ENCODE results near the gene C10orf53. TPM values are rescaled to one million over a fixed set of nuclear protein-coding genes. Genes with fewer than 3 reads are reported as not detected.

C10orf53 gene
- polyA plus RNA-seq, 3 donors: not detected

DNA sequence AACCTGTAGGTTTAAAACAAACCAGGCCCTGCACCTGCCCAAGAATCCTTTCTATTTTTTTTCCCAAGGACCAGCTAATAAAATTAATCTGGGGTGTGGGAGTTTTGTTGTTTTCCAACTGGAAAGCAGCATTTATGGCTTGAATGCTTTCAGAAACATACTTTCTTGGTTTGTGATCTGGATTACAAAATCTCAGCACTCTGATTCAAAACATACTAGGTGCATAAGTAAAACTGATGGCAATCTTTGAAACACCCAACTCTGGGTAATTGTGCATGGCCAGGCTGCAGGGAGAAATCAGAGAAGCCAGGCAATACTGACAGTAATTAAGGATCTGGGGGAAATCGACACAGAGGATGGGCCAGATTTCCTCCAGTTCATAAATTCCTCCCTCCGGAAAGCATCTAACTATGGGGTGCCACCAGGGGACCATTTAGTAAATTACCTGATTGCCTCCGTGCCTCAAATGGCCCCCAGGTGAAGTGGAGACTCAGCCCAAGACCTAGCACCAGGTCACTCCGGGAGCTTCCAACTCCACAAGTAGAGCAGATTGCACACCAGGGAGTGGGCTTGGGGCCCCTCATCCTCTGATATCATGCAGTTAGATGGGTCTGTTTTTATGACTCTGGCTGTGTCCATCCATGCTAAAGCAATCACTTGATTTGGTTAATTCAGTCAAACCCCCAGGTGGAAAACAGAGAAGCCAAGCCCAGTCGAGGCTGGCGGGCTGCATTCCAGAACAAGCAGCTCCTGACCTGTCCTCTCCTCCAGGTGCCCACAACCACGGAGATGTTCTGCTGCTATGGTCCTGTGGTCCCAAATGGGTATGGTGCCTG, 15.2 kb upstream of the C10orf53 start:
- TF ChIP-seq, protein P1, sequence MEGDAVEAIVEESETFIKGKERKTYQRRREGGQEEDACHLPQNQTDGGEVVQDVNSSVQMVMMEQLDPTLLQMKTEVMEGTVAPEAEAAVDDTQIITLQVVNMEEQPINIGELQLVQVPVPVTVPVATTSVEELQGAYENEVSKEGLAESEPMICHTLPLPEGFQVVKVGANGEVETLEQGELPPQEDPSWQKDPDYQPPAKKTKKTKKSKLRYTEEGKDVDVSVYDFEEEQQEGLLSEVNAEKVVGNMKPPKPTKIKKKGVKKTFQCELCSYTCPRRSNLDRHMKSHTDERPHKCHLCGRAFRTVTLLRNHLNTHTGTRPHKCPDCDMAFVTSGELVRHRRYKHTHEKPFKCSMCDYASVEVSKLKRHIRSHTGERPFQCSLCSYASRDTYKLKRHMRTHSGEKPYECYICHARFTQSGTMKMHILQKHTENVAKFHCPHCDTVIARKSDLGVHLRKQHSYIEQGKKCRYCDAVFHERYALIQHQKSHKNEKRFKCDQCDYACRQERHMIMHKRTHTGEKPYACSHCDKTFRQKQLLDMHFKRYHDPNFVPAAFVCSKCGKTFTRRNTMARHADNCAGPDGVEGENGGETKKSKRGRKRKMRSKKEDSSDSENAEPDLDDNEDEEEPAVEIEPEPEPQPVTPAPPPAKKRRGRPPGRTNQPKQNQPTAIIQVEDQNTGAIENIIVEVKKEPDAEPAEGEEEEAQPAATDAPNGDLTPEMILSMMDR (IDR thresholded peaks at IDR 0.05): no peak
- H3K9me3 ChIP-seq (replicated peaks in 1 of 2; ENCODE audit: control insufficient read depth in 1 of 2, insufficient read depth in 1 of 2, low read length in 2 of 2): peaks cover 4 to 9% of the 10 kb centered on the region in 2 donors
- H3K27ac ChIP-seq (ENCODE audit: low read depth in 1 of 2, low read length in 2 of 2): no peak overlapping the region
- no peaks in the 10 kb centered on the region for H3K36me3 ChIP-seq (replicated peaks in 1 of 2; ENCODE audit: control insufficient read depth in 1 of 2, insufficient read depth in 2 of 2, low read length in 2 of 2)
- no peaks in the 10 kb centered on the region for H4K20me1 ChIP-seq (ENCODE audit: insufficient read depth, low read length)
- Mint-ChIP-seq H3K27ac (no peak overlapping the region), H3K36me3 (no peaks in the 10 kb centered on the region), H3K9me3 (peaks cover 5 to 12% (median 8%) of the 10 kb centered on the region in 7 donors), H3K4me1 (no peaks in the 10 kb centered on the region), H3K4me3 (no peak overlapping the region), H3K27me3 (ENCODE audit: low read depth in 3 of 3) (peaks cover 0 to 20% (median 5%) of the 10 kb centered on the region in 3 donors)
- DNase-seq: no peak
- no peaks in the 10 kb centered on the region for H3K79me2 ChIP-seq (ENCODE audit: insufficient read depth, low read length)
- no peak overlapping the region for H3K4me2 ChIP-seq (replicated peaks; ENCODE audit: extremely low read depth, low read length, poor library complexity, severe bottlenecking)
- H3K27me3 ChIP-seq (ENCODE audit: control insufficient read depth in 2 of 2, insufficient read depth in 2 of 2, low read length in 2 of 2): no peaks in the 10 kb centered on the region
- intact Hi-C loops (cut with micrococcal nuclease): no loop called here
- 96% methylated on average over 3 of the region's 7 CpGs for WGBS (ENCODE audit: insufficient coverage)
- no peak overlapping the region for H3K4me3 ChIP-seq (replicated peaks in 1 of 3; ENCODE audit: low read depth in 2 of 3, low read length in 3 of 3)
- H3K9ac ChIP-seq (ENCODE audit: insufficient read depth, low read length, poor library complexity, severe bottlenecking): no peak overlapping the region
- no peak overlapping the region for H2AFZ ChIP-seq (ENCODE audit: insufficient read depth, low read depth, low read length, poor library complexity, severe bottlenecking)
- H3K4me1 ChIP-seq (ENCODE audit: control insufficient read depth in 1 of 2, insufficient read depth in 2 of 2, low read length in 2 of 2): no peaks in the 10 kb centered on the region

DNA sequence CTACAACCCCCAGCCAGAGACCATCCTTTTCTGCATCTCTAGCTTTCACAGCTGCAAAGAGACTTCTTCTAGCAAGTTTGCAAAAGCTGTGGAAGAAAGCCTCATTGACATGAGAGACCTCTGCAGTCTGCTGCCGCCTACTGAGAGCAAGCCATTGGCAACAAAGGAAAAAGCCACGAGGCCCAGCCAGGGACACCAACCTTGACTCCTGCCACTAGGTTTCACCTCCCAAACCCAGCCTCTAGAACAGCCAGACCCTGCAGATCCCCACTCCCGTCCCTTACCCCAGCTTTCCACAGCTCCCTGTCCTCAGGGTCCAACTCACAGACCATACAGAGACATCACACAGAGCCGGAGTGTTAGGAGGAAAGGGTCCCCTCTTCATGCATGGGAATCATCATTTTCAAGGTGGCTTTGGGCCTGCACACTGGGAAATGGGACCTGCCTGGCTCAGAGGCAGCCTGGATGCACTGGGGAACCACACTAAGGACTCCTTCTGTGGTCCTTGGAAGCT, 14.6 kb upstream of the C10orf53 start:
- no peak overlapping the region for H3K4me3 ChIP-seq (replicated peaks in 1 of 3; ENCODE audit: low read depth in 2 of 3, low read length in 3 of 3)
- H3K36me3 Mint-ChIP-seq: no peaks in the 10 kb centered on the region
- peaks cover 2 to 20% (median 5%) of the 10 kb centered on the region in 3 donors for H3K27me3 Mint-ChIP-seq (ENCODE audit: low read depth in 3 of 3)
- intact Hi-C loops (cut with micrococcal nuclease): no loop called here
- H3K27ac ChIP-seq (ENCODE audit: low read depth in 1 of 2, low read length in 2 of 2): no peak overlapping the region
- H3K4me1 Mint-ChIP-seq: no peaks in the 10 kb centered on the region
- 76% methylated on average over 3 of the region's 4 CpGs for WGBS (ENCODE audit: insufficient coverage)
- no peak overlapping the region for H3K4me2 ChIP-seq (replicated peaks; ENCODE audit: extremely low read depth, low read length, poor library complexity, severe bottlenecking)
- H3K27me3 ChIP-seq (ENCODE audit: control insufficient read depth in 2 of 2, insufficient read depth in 2 of 2, low read length in 2 of 2): no peaks in the 10 kb centered on the region
- TF ChIP-seq, protein P1 (IDR thresholded peaks at IDR 0.05): no peak
- H3K9me3 ChIP-seq (replicated peaks in 1 of 2; ENCODE audit: control insufficient read depth in 1 of 2, insufficient read depth in 1 of 2, low read length in 2 of 2): peaks cover 0 to 3% of the 10 kb centered on the region in 2 donors
- no peak for DNase-seq
- H3K36me3 ChIP-seq (replicated peaks in 1 of 2; ENCODE audit: control insufficient read depth in 1 of 2, insufficient read depth in 2 of 2, low read length in 2 of 2): no peaks in the 10 kb centered on the region
- no peak overlapping the region for H3K27ac Mint-ChIP-seq
- H2AFZ ChIP-seq (ENCODE audit: insufficient read depth, low read depth, low read length, poor library complexity, severe bottlenecking): no peak overlapping the region
- H3K9ac ChIP-seq (ENCODE audit: insufficient read depth, low read length, poor library complexity, severe bottlenecking): no peak overlapping the region
- H3K9me3 Mint-ChIP-seq: peaks cover 2 to 6% (median 5%) of the 10 kb centered on the region in 7 donors
- H4K20me1 ChIP-seq (ENCODE audit: insufficient read depth, low read length): no peaks in the 10 kb centered on the region
- H3K79me2 ChIP-seq (ENCODE audit: insufficient read depth, low read length): no peaks in the 10 kb centered on the region
- H3K4me1 ChIP-seq (ENCODE audit: control insufficient read depth in 1 of 2, insufficient read depth in 2 of 2, low read length in 2 of 2): no peaks in the 10 kb centered on the region
- H3K4me3 Mint-ChIP-seq: no peak overlapping the region
